Measurements from ENCODE around the gene SLC12A5.
"Not testable (repeated sequence)": the region's sequence is repeated elsewhere in the genome, so short reads cannot be mapped to it uniquely, and the experiment has no call there.

Gene SLC12A5

GRCh38 chr20:46028772-46029371 lies at the start of gene SLC12A5:
SLC12A5 (plus strand) TSS chr20:46029215; CDS start chr20:46029345, 130 bp downstream.
- H3K4me3 Mint-ChIP-seq, result no peak within 1 kb of the TSS
- H3K36me3 Mint-ChIP-seq (ENCODE audit: low read depth), result no peaks in the 10 kb centered on the region
- intact Hi-C loops (cut with micrococcal nuclease), result loop anchor here (10.0 kb wide), 1 partner anchor 86 kb away; the partner anchor contains the start of gene CD40
- no peaks in the 10 kb centered on the region for H3K9me3 Mint-ChIP-seq
- peaks cover 98% of the 10 kb centered on the region for H3K27me3 Mint-ChIP-seq
- H3K4me1 Mint-ChIP-seq (ENCODE audit: low read depth), result peaks cover 9% of the 10 kb centered on the region
- H3K27ac Mint-ChIP-seq, result no peak within 1 kb of the TSS

GRCh38 chr20:45981261-45981660 lies 47.8 kb upstream of the SLC12A5 start:
- Mint-ChIP-seq H3K9me3 (no peaks in the 10 kb centered on the region), H3K27ac (no peak overlapping the region), H3K36me3 (ENCODE audit: low read depth) (no peaks in the 10 kb centered on the region), H3K4me3 (no peak overlapping the region), H3K4me1 (ENCODE audit: low read depth) (peaks cover 1% of the 10 kb centered on the region), H3K27me3 (peaks cover 25% of the 10 kb centered on the region)
- intact Hi-C loops (cut with micrococcal nuclease), result no loop called here

GRCh38 chr20:45983279-45983743 lies 45.7 kb upstream of the SLC12A5 start:
- Mint-ChIP-seq H3K9me3 (no peaks in the 10 kb centered on the region), H3K27ac (no peak overlapping the region)
- intact Hi-C loops (cut with micrococcal nuclease), result no loop called here

GRCh38 chr20:45985573-45985972 lies 43.4 kb upstream of the SLC12A5 start:
- no peaks in the 10 kb centered on the region for H3K9me3 Mint-ChIP-seq
- H3K4me1 Mint-ChIP-seq (ENCODE audit: low read depth), result no peaks in the 10 kb centered on the region
- no peak overlapping the region for H3K27ac Mint-ChIP-seq
- no peak overlapping the region for H3K4me3 Mint-ChIP-seq
- no peaks in the 10 kb centered on the region for H3K36me3 Mint-ChIP-seq (ENCODE audit: low read depth)
- H3K27me3 Mint-ChIP-seq, result peaks cover 40% of the 10 kb centered on the region
- intact Hi-C loops (cut with micrococcal nuclease), result no loop called here

More at GRCh38 chr20:45983279-45983743, 45.7 kb upstream of the SLC12A5 start:
- Mint-ChIP-seq H3K4me3 (no peak overlapping the region), H3K27me3 (peaks cover 30% of the 10 kb centered on the region), H3K36me3 (ENCODE audit: low read depth) (no peaks in the 10 kb centered on the region), H3K4me1 (ENCODE audit: low read depth) (no peaks in the 10 kb centered on the region)

GRCh38 chr20:45987108-45987780 lies 41.8 kb upstream of the SLC12A5 start:
- intact Hi-C loops (cut with micrococcal nuclease), result loop anchor here (1.0 kb wide), 1 partner anchor 26 kb away; no protein-coding TSS in a partner anchor
- peaks cover 43% of the 10 kb centered on the region for H3K27me3 Mint-ChIP-seq

GRCh38 chr20:45988830-45989229 lies 40.2 kb upstream of the SLC12A5 start:
- H3K27ac Mint-ChIP-seq; H3K36me3 Mint-ChIP-seq (ENCODE audit: low read depth); H3K4me3 Mint-ChIP-seq; intact Hi-C loops (cut with micrococcal nuclease); H3K9me3 Mint-ChIP-seq: not testable (repeated sequence)
- Mint-ChIP-seq H3K4me1 (ENCODE audit: low read depth) (peaks cover 18% of the 10 kb centered on the region), H3K27me3 (peaks cover 42% of the 10 kb centered on the region)

More at GRCh38 chr20:45987108-45987780, 41.8 kb upstream of the SLC12A5 start:
- Mint-ChIP-seq H3K36me3 (ENCODE audit: low read depth) (no peaks in the 10 kb centered on the region), H3K27ac (no peak overlapping the region), H3K4me3 (no peak overlapping the region), H3K9me3 (no peaks in the 10 kb centered on the region), H3K4me1 (ENCODE audit: low read depth) (peaks cover 5% of the 10 kb centered on the region)

GRCh38 chr20:45991616-45992015 lies 37.4 kb upstream of the SLC12A5 start:
- H3K4me1 Mint-ChIP-seq (ENCODE audit: low read depth), result peaks cover 35% of the 10 kb centered on the region
- H3K4me3 Mint-ChIP-seq, result no peak overlapping the region
- H3K9me3 Mint-ChIP-seq, result no peaks in the 10 kb centered on the region
- intact Hi-C loops (cut with micrococcal nuclease), result no loop called here
- H3K27me3 Mint-ChIP-seq, result peaks cover 43% of the 10 kb centered on the region
- H3K27ac Mint-ChIP-seq, result no peak overlapping the region
- no peaks in the 10 kb centered on the region for H3K36me3 Mint-ChIP-seq (ENCODE audit: low read depth)

- Mint-ChIP-seq H3K36me3 (ENCODE audit: low read depth) (no peaks in the 10 kb centered on the region), H3K27me3 (peaks cover 38% of the 10 kb centered on the region), H3K4me3 (no peak overlapping the region), H3K4me1 (ENCODE audit: low read depth) (peaks cover 53% of the 10 kb centered on the region), H3K9me3 (no peaks in the 10 kb centered on the region), H3K27ac (peak overlapping the region; percentile 76)
- intact Hi-C loops (cut with micrococcal nuclease), result no loop called here
Measured at GRCh38 chr20:45993197-45993951, 35.6 kb upstream of the SLC12A5 start.

GRCh38 chr20:45994761-45995493 lies 34.1 kb upstream of the SLC12A5 start:
- H3K27ac Mint-ChIP-seq, result peak overlapping the region; percentile 19
- no peaks in the 10 kb centered on the region for H3K36me3 Mint-ChIP-seq (ENCODE audit: low read depth)
- H3K4me3 Mint-ChIP-seq, result no peak overlapping the region
- H3K4me1 Mint-ChIP-seq (ENCODE audit: low read depth), result peaks cover 67% of the 10 kb centered on the region
- intact Hi-C loops (cut with micrococcal nuclease), result no loop called here
- peaks cover 23% of the 10 kb centered on the region for H3K27me3 Mint-ChIP-seq
- H3K9me3 Mint-ChIP-seq, result no peaks in the 10 kb centered on the region

- H3K36me3 Mint-ChIP-seq (ENCODE audit: low read depth); intact Hi-C loops (cut with micrococcal nuclease); H3K9me3 Mint-ChIP-seq; H3K4me3 Mint-ChIP-seq: not testable (repeated sequence)
- H3K27ac Mint-ChIP-seq, result peak overlapping the region; percentile 70
- peaks cover 20% of the 10 kb centered on the region for H3K27me3 Mint-ChIP-seq
- H3K4me1 Mint-ChIP-seq (ENCODE audit: low read depth), result peaks cover 74% of the 10 kb centered on the region
Measured at GRCh38 chr20:45995495-45996097, 33.4 kb upstream of the SLC12A5 start.

GRCh38 chr20:45997187-45997586 lies 31.8 kb upstream of the SLC12A5 start:
- Mint-ChIP-seq H3K27me3 (peaks cover 15% of the 10 kb centered on the region), H3K4me3 (no peak overlapping the region)

GRCh38 chr20:45998337-45998736 lies 30.7 kb upstream of the SLC12A5 start:
- intact Hi-C loops (cut with micrococcal nuclease), result loop anchor here (1.0 kb wide), 1 partner anchor 12 kb away; no protein-coding TSS in a partner anchor
- peaks cover 83% of the 10 kb centered on the region for H3K4me1 Mint-ChIP-seq (ENCODE audit: low read depth)
- peaks cover 7% of the 10 kb centered on the region for H3K27me3 Mint-ChIP-seq
- peak overlapping the region; percentile 78 for H3K27ac Mint-ChIP-seq
- no peaks in the 10 kb centered on the region for H3K36me3 Mint-ChIP-seq (ENCODE audit: low read depth)
- H3K9me3 Mint-ChIP-seq, result no peaks in the 10 kb centered on the region
- H3K4me3 Mint-ChIP-seq, result no peak overlapping the region

More at GRCh38 chr20:45997187-45997586, 31.8 kb upstream of the SLC12A5 start:
- Mint-ChIP-seq H3K27ac (peak overlapping the region; percentile 78), H3K36me3 (ENCODE audit: low read depth) (no peaks in the 10 kb centered on the region), H3K4me1 (ENCODE audit: low read depth) (peaks cover 82% of the 10 kb centered on the region), H3K9me3 (no peaks in the 10 kb centered on the region)
- intact Hi-C loops (cut with micrococcal nuclease), result no loop called here

GRCh38 chr20:45998761-45999160 lies 30.3 kb upstream of the SLC12A5 start:
- Mint-ChIP-seq H3K27me3 (peaks cover 7% of the 10 kb centered on the region), H3K4me1 (ENCODE audit: low read depth) (peaks cover 83% of the 10 kb centered on the region), H3K27ac (peak overlapping the region; percentile 78), H3K9me3 (no peaks in the 10 kb centered on the region), H3K36me3 (ENCODE audit: low read depth) (no peaks in the 10 kb centered on the region), H3K4me3 (no peak overlapping the region)
- intact Hi-C loops (cut with micrococcal nuclease), result loop anchor here (1.0 kb wide), 1 partner anchor 12 kb away; no protein-coding TSS in a partner anchor
